GM23338 (cell line): ENCODE data around the gene LOXL4. TPM values are rescaled to one million over a fixed set of nuclear protein-coding genes. Genes with fewer than 3 reads are reported as not detected.

Experiments
- ATAC-seq: fragments of 200-7000 bp; cut with Tn5 transposase; 3 replicates; pipeline ENCODE4 v1.9.1; 2020
- DNase-seq: peaks from one replicate; pipeline ENCODE4 v3.0.0-alpha.2; 2015; ENCODE audit warnings: low spot score
- H2AFZ ChIP-seq: fragments of 200-600 bp; sonication (generic); 2 replicates; pipeline ENCODE4 v1.8.0; 2016; ENCODE audit warnings: antibody characterized with exemption, mild to moderate bottlenecking, moderate library complexity
- H3F3A ChIP-seq: fragments of 200-600 bp; sonication (generic); replicated peaks from 2 replicates; pipeline ENCODE4 v1.8.0; 2017; ENCODE audit warnings: antibody characterized with exemption, mixed run types, low read depth
- H3K27ac ChIP-seq: fragments of 200-600 bp; sonication (generic); 2 replicates; pipeline ENCODE4 v1.6.1; 2016; ENCODE audit warnings: low read depth
- H3K27me3 ChIP-seq: fragments of 200-600 bp; sonication (generic); 2 replicates; pipeline ENCODE4 v1.8.0; 2016; ENCODE audit warnings: mild to moderate bottlenecking, mixed run types, moderate library complexity; ENCODE audit not compliant: insufficient read depth
- H3K36me3 ChIP-seq: fragments of 200-600 bp; sonication (generic); 2 replicates; pipeline ENCODE4 v1.8.0; 2016; ENCODE audit warnings: mild to moderate bottlenecking; ENCODE audit not compliant: insufficient read depth
- H3K4me1 ChIP-seq: fragments of 200-600 bp; sonication (generic); 2 replicates; pipeline ENCODE4 v1.8.0; 2016; ENCODE audit warnings: mild to moderate bottlenecking, moderate library complexity; ENCODE audit not compliant: insufficient read depth
- H3K4me2 ChIP-seq: fragments of 200-600 bp; sonication (generic); 2 replicates; pipeline ENCODE4 v1.7.1; 2017; ENCODE audit warnings: mixed run types
- H3K4me3 ChIP-seq: fragments of 200-600 bp; sonication (generic); 2 replicates; pipeline ENCODE4 v1.6.1; 2016; ENCODE audit warnings: mixed run types
- H3K79me2 ChIP-seq: fragments of 200-600 bp; sonication (generic); replicated peaks from 2 replicates; pipeline ENCODE4 v1.8.0; 2017; ENCODE audit warnings: mild to moderate bottlenecking; ENCODE audit not compliant: insufficient read depth
- H3K9me2 ChIP-seq: fragments of 200-600 bp; sonication (generic); 2 replicates; pipeline ENCODE4 v1.8.0; 2017; ENCODE audit not compliant: insufficient read depth
- H4K20me1 ChIP-seq: fragments of 200-600 bp; sonication (generic); replicated peaks from 2 replicates; pipeline ENCODE4 v1.8.0; 2017; ENCODE audit warnings: mild to moderate bottlenecking; ENCODE audit not compliant: insufficient read depth
- H3K27ac Mint-ChIP-seq: 2 replicates; pipeline ENCODE4 v1.8.0; 2020; ENCODE audit warnings: inconsistent platforms, mild to moderate bottlenecking, moderate library complexity, mixed read lengths
- H3K27me3 Mint-ChIP-seq: 3 replicates; pipeline ENCODE4 v1.8.0; 2022; ENCODE audit warnings: low read depth, mild to moderate bottlenecking, moderate library complexity, mixed read lengths, inconsistent platforms; ENCODE audit not compliant: insufficient read depth, poor library complexity
- H3K36me3 Mint-ChIP-seq: 3 replicates; pipeline ENCODE4 v1.8.0; 2021; ENCODE audit warnings: low read depth, mild to moderate bottlenecking, inconsistent platforms, moderate library complexity, mixed read lengths
- H3K4me1 Mint-ChIP-seq: 3 replicates; pipeline ENCODE4 v1.8.0; 2020; ENCODE audit warnings: mild to moderate bottlenecking, inconsistent platforms, mixed read lengths
- H3K4me3 Mint-ChIP-seq: 3 replicates; pipeline ENCODE4 v1.8.0; 2021; ENCODE audit warnings: moderate library complexity, mild to moderate bottlenecking, inconsistent platforms, mixed read lengths
- H3K9me3 Mint-ChIP-seq: 3 replicates; pipeline ENCODE4 v1.8.0; 2020; ENCODE audit warnings: moderate library complexity, mild to moderate bottlenecking, inconsistent platforms, mixed read lengths
- CREB1 ChIP-seq: fragments of 250-450 bp; sonication (Bioruptor Pico); IDR thresholded peaks from 2 replicates; pipeline ENCODE4 v1.5.0; 2020; ENCODE audit warnings: low read depth, mild to moderate bottlenecking, moderate library complexity
- CTCF ChIP-seq, 2 experiments: fragments of 200-600 bp in 1 of 2; sonication (generic) in 1 of 2; conservative IDR thresholded peaks; 2 replicates each; pipeline versions ENCODE4 v1.5.1 to v1.6.1; 2016 to 2017; ENCODE audit warnings: antibody characterized with exemption in 2 of 2, low read depth in 2 of 2, mild to moderate bottlenecking in 2 of 2, moderate library complexity in 1 of 2
- EZH2 ChIP-seq: fragments of 200-600 bp; sonication (generic); IDR thresholded peaks from one replicate; pipeline ENCODE4 v1.8.0; 2017; ENCODE audit warnings: antibody characterized with exemption, mild to moderate bottlenecking, low read depth; ENCODE audit not compliant: unreplicated experiment
- POLR2AphosphoS5 ChIP-seq: IDR thresholded peaks from 2 replicates; pipeline ENCODE4 v1.6.1; 2016; ENCODE audit warnings: antibody characterized with exemption, low read depth
- REST ChIP-seq: IDR thresholded peaks from one replicate; pipeline ENCODE4 v1.6.1; 2018; ENCODE audit warnings: antibody characterized with exemption; ENCODE audit not compliant: unreplicated experiment
- ZNF114 ChIP-seq: fragments of 250-450 bp; sonication (Bioruptor Pico); IDR thresholded peaks from 2 replicates; pipeline ENCODE4 v1.5.0; 2020; ENCODE audit warnings: mild to moderate bottlenecking, moderate library complexity
- ZNF462 ChIP-seq: fragments of 250-450 bp; sonication (Bioruptor Pico); IDR thresholded peaks from 2 replicates; pipeline ENCODE4 v1.5.0; 2020; ENCODE audit warnings: mild to moderate bottlenecking, moderate library complexity
- polyA plus RNA-seq: library from polyadenylated mRNA; unstranded; fragments of >200 nt; fragmentation: Nextera tagmentation; extraction: Ambion mirVana; gene quantifications from 2 replicates; pipeline ENCODE4 v1.2.1, GENCODE V29; 2016
- total RNA-seq: library from RNA; depleted of rRNA; stranded (reverse); fragments of >200 nt; shearing (Covaris generic); gene quantifications from 2 replicates; pipeline ENCODE4 v1.2.3, GENCODE V29; 2014

LOXL4 gene
- total and polyA plus RNA-seq, 2 experiments from 2014 or later = 0.21 to 0.38 TPM

GRCh38 chr10:98289802-98290209 is 21.8 kb upstream of the LOXL4 start:
- no peak for DNase-seq

More at GRCh38 chr10:98289802-98290209, 21.8 kb upstream of the LOXL4 start:
- Mint-ChIP-seq H3K9me3 (no peaks in the 10 kb centered on the region; the same call in 2 of the 3 replicates), H3K27ac (no peak overlapping the region), H3K27me3 (peaks cover 1% of the 10 kb centered on the region), H3K4me3 (no peak overlapping the region), H3K36me3 (no peaks in the 10 kb centered on the region), H3K4me1 (no peaks in the 10 kb centered on the region)
- H3K4me1 ChIP-seq = no peaks in the 10 kb centered on the region
- H3K27ac ChIP-seq = no peak overlapping the region
- no peak overlapping the region for H3K4me2 ChIP-seq
- no peaks in the 10 kb centered on the region for H3K79me2 ChIP-seq
- peak overlapping the region; percentile 72; the same call in 1 of the 2 replicates for H2AFZ ChIP-seq
- H4K20me1 ChIP-seq = no peaks in the 10 kb centered on the region
- TF ChIP-seq EZH2 = no peak
- TF ChIP-seq CREB1 (CRISPR knock-in tag) = no peak
- TF ChIP-seq CTCF (conservative IDR thresholded peaks at IDR 0.05; ENCODE audit: low read depth in 2 of 2) = no peak
- no peak for TF ChIP-seq ZNF462
- TF ChIP-seq POLR2AphosphoS5 = no peak
- no peak for TF ChIP-seq REST
- TF ChIP-seq ZNF114 (CRISPR knock-in tag) = no peak
- H3K36me3 ChIP-seq = no peaks in the 10 kb centered on the region
- H3K9me2 ChIP-seq = no peaks in the 10 kb centered on the region
- H3K4me3 ChIP-seq = no peak overlapping the region
- ATAC-seq = peak; percentile 72
- no peaks in the 10 kb centered on the region for H3K27me3 ChIP-seq
- no peaks in the 10 kb centered on the region for H3F3A ChIP-seq
